HEK293T (cell line): ENCODE data around the gene ATG2B.

Source experiments
- ARNT ChIP-seq: fragments of 450-650 bp; IDR thresholded peaks from 2 replicates; pipeline ENCODE4 v1.6.1; 2017; ENCODE audit warnings: mild to moderate bottlenecking
- BHLHE40 ChIP-seq: fragments of 450-650 bp; IDR thresholded peaks from 2 replicates; pipeline ENCODE4 v1.6.1; 2016; ENCODE audit warnings: mild to moderate bottlenecking, moderate library complexity, borderline replicate concordance
- ELF4 ChIP-seq: fragments of 450-650 bp; IDR thresholded peaks from 2 replicates; pipeline ENCODE4 v1.6.1; 2017; ENCODE audit warnings: antibody characterized with exemption
- FOXK2 ChIP-seq: fragments of 450-650 bp; IDR thresholded peaks from 2 replicates; pipeline ENCODE4 v1.6.1; 2016; ENCODE audit warnings: mild to moderate bottlenecking
- FOXM1 ChIP-seq: fragments of 450-650 bp; IDR thresholded peaks from 2 replicates; pipeline ENCODE4 v1.6.1; 2017; ENCODE audit warnings: mild to moderate bottlenecking, borderline replicate concordance
- HDGF ChIP-seq: fragments of 450-650 bp; IDR thresholded peaks from 2 replicates; pipeline ENCODE4 v1.6.1; 2017; ENCODE audit warnings: antibody characterized with exemption, borderline replicate concordance
- L3MBTL2 ChIP-seq: fragments of 450-650 bp; conservative IDR thresholded peaks from 2 replicates; pipeline ENCODE4 v1.6.1; 2016; ENCODE audit warnings: mild to moderate bottlenecking
- LEF1 ChIP-seq: fragments of 450-650 bp; IDR thresholded peaks from 2 replicates; pipeline ENCODE4 v1.6.1; 2017; ENCODE audit warnings: mild to moderate bottlenecking, borderline replicate concordance
- NFRKB ChIP-seq: fragments of 450-650 bp; IDR thresholded peaks from 2 replicates; pipeline ENCODE4 v1.6.1; 2016; ENCODE audit warnings: mild to moderate bottlenecking, moderate library complexity
- SP1 ChIP-seq: fragments of 450-650 bp; IDR thresholded peaks from 2 replicates; pipeline ENCODE4 v1.6.1; 2017
- SUZ12 ChIP-seq: fragments of 450-650 bp; IDR thresholded peaks from 2 replicates; pipeline ENCODE4 v1.6.1; 2016; ENCODE audit warnings: mild to moderate bottlenecking
- TARDBP ChIP-seq: fragments of 450-650 bp; IDR thresholded peaks from 2 replicates; pipeline ENCODE4 v1.6.1; 2016
- ZNF384 ChIP-seq: fragments of 450-650 bp; IDR thresholded peaks from 2 replicates; pipeline ENCODE4 v1.6.1; 2016

DNA sequence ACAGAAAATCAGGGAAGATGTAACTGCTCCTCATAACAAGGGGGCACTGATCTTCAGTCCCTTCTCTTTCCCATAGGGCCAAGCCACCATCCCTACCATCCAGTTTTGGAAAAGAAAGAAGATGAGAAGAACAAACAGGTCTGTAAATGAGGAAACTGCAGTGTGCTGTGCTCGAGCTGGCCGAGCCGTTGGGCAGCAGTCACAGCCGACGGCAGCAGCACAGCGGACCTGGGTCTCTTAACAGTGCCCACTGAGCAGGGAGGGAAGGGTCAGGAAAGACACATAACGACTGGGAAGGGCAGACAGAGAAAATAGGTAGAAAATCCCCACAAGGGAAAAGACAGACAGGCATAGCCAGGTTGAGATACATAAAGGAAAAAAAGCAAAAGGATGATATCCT, 68.9 kb downstream of the ATG2B start:
- TF ChIP-seq TARDBP: no peak
- no peak for TF ChIP-seq ARNT
- no peak for TF ChIP-seq FOXM1
- no peak for TF ChIP-seq SP1
- TF ChIP-seq FOXK2: no peak
- TF ChIP-seq SUZ12: no peak
- no peak for TF ChIP-seq ZNF384
- no peak for TF ChIP-seq BHLHE40
- no peak for TF ChIP-seq ELF4
- TF ChIP-seq HDGF: no peak
- no peak for TF ChIP-seq NFRKB
- no peak for TF ChIP-seq LEF1
- no peak for TF ChIP-seq L3MBTL2
